BE2C (cell line): ENCODE results near the gene GPRC5A.

ENCODE experiments used
- DNase-seq: peaks from one replicate; pipeline ENCODE4 v3.0.0-alpha.2; 2020
- H3K27me3 ChIP-seq: fragments of 250-450 bp; sonication (Bioruptor Pico); 2 replicates; pipeline ENCODE4 v1.5.1; 2020; ENCODE audit warnings: mild to moderate bottlenecking
- H3K36me3 ChIP-seq: fragments of 250-450 bp; sonication (Bioruptor Pico); 2 replicates; pipeline ENCODE4 v1.5.1; 2020; ENCODE audit warnings: mild to moderate bottlenecking
- H3K4me1 ChIP-seq: fragments of 250-450 bp; sonication (Bioruptor Pico); 2 replicates; pipeline ENCODE4 v1.5.1; 2020
- H3K4me3 ChIP-seq: 2 replicates; pipeline ENCODE4 v1.5.1; 2011; ENCODE audit warnings: low read depth, low read length
- H3K9me3 ChIP-seq: fragments of 250-450 bp; sonication (Bioruptor Pico); 2 replicates; pipeline ENCODE4 v1.5.1; 2020
- CTCF ChIP-seq: IDR thresholded peaks from 2 replicates; pipeline ENCODE4 v1.5.1; 2012; ENCODE audit warnings: mild to moderate bottlenecking, low read depth, low read length

The GPRC5A gene

GRCh38 chr12:12891881-12892355 is 556 bp downstream of the GPRC5A start:
- no peak for TF ChIP-seq CTCF
- H3K9me3 ChIP-seq = no peaks in the 10 kb centered on the region
- H3K36me3 ChIP-seq = no peaks in the 10 kb centered on the region
- H3K27me3 ChIP-seq = peaks cover 72% of the 10 kb centered on the region
- no peak for DNase-seq
- H3K4me3 ChIP-seq = no peak overlapping the region
- H3K4me1 ChIP-seq = no peaks in the 10 kb centered on the region; the same call in 1 of the 2 replicates

- Histone ChIP-seq H3K4me1 (no peaks in the 10 kb centered on the region; the same call in 1 of the 2 replicates), H3K36me3 (no peaks in the 10 kb centered on the region), H3K27me3 (peaks cover 69% of the 10 kb centered on the region), H3K9me3 (no peaks in the 10 kb centered on the region), H3K4me3 (no peak overlapping the region)
- DNase-seq = no peak
- TF ChIP-seq CTCF = no peak
These were observed 1.3 kb downstream of the GPRC5A start for GRCh38 chr12:12892681-12893141.

GRCh38 chr12:12893438-12893837 is 2.1 kb downstream of the GPRC5A start:
- TF ChIP-seq CTCF = no peak
- no peak for DNase-seq
- Histone ChIP-seq H3K36me3 (no peaks in the 10 kb centered on the region), H3K4me3 (no peak overlapping the region), H3K9me3 (no peaks in the 10 kb centered on the region), H3K4me1 (no peaks in the 10 kb centered on the region; the same call in 1 of the 2 replicates), H3K27me3 (peaks cover 72% of the 10 kb centered on the region)

GRCh38 chr12:12896260-12896659 is 4.9 kb downstream of the GPRC5A start:
- no peaks in the 10 kb centered on the region for H3K36me3 ChIP-seq
- H3K4me3 ChIP-seq = no peak overlapping the region
- no peaks in the 10 kb centered on the region for H3K9me3 ChIP-seq
- peaks cover 58% of the 10 kb centered on the region for H3K27me3 ChIP-seq
- TF ChIP-seq CTCF = no peak
- DNase-seq = no peak
- H3K4me1 ChIP-seq = no peaks in the 10 kb centered on the region

GRCh38 chr12:12897302-12897701 is 5.9 kb downstream of the GPRC5A start:
- no peak for DNase-seq
- Histone ChIP-seq H3K4me3 (no peak overlapping the region), H3K27me3 (peaks cover 53% of the 10 kb centered on the region), H3K9me3 (no peaks in the 10 kb centered on the region), H3K36me3 (no peaks in the 10 kb centered on the region), H3K4me1 (no peaks in the 10 kb centered on the region)
- no peak for TF ChIP-seq CTCF

GRCh38 chr12:12898136-12898717 is 6.9 kb downstream of the GPRC5A start:
- no peaks in the 10 kb centered on the region for H3K36me3 ChIP-seq
- DNase-seq = no peak
- peaks cover 45% of the 10 kb centered on the region for H3K27me3 ChIP-seq
- no peaks in the 10 kb centered on the region for H3K4me1 ChIP-seq
- H3K4me3 ChIP-seq = no peak overlapping the region
- TF ChIP-seq CTCF = no peak
- no peaks in the 10 kb centered on the region for H3K9me3 ChIP-seq
